Epithelial cell of proximal tubule (primary cell): ENCODE results near the gene MYL3. TPM values are rescaled to one million over a fixed set of nuclear protein-coding genes. Genes with fewer than 3 reads are reported as not detected.
A peak's percentile ranks its signal among the peaks of the same experiment; 100 is the strongest.
"Not testable (repeated sequence)": the region's sequence is repeated elsewhere in the genome, so short reads cannot be mapped to it uniquely, and the experiment has no call there.

Experiments used
- DNase-seq: peaks from one replicate; pipeline ENCODE4 v3.0.0-alpha.2; 2011; ENCODE audit warnings: low read depth
- H3K4me3 ChIP-seq: 2 replicates; pipeline ENCODE4 v1.5.1; 2011; ENCODE audit warnings: low read depth, mild to moderate bottlenecking, low read length
- total RNA-seq: library from RNA; depleted of rRNA; stranded (reverse); fragments of >200 nt; gene quantifications from 2 replicates; pipeline ENCODE4 v1.2.3, GENCODE V29; 2015
- TF ChIP-seq, protein P1 (sequence below): conservative IDR thresholded peaks from 2 replicates; pipeline ENCODE4 v1.5.1; 2012; ENCODE audit warnings: low read depth, mild to moderate bottlenecking, low read length

The MYL3 gene
- total RNA-seq, 1 donor from 2014 or later, result 4.2 TPM

DNA sequence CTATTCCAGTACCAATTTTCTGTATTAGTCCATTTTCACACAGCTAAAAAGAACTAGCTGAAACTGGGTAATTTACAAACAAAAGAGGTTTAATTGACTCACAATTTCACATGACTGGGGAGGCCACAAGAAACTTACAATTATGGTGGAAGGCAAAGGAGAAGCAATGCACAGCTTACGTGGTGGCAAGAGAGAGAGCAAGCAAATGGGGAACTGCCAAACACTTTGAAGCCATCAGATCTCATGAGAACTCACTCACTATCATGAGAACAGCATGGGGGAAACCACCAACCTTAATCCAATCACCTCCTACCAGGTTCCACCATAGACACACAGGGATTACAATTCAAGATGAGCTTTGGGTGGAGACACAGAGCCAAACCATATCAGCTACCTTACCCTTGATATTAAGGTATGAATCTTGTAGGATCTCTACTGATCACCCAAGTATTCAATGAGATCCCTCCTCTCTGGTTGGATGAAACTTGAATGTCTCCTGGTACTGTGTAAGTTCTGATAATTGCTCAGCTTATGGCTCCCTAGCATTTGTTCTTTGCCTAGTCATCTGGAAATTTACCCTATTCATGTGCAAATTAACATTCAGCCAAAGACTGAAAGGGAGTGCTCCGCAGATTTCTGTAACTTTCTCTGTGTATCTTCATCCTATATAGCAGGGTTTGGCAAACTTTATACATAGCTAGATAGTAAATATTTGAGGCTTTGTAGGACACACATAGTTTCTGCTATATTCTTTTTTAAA lies 38.9 kb downstream of the MYL3 start:
- no peak for DNase-seq
- no peak overlapping the region for H3K4me3 ChIP-seq
- TF ChIP-seq, protein P1, sequence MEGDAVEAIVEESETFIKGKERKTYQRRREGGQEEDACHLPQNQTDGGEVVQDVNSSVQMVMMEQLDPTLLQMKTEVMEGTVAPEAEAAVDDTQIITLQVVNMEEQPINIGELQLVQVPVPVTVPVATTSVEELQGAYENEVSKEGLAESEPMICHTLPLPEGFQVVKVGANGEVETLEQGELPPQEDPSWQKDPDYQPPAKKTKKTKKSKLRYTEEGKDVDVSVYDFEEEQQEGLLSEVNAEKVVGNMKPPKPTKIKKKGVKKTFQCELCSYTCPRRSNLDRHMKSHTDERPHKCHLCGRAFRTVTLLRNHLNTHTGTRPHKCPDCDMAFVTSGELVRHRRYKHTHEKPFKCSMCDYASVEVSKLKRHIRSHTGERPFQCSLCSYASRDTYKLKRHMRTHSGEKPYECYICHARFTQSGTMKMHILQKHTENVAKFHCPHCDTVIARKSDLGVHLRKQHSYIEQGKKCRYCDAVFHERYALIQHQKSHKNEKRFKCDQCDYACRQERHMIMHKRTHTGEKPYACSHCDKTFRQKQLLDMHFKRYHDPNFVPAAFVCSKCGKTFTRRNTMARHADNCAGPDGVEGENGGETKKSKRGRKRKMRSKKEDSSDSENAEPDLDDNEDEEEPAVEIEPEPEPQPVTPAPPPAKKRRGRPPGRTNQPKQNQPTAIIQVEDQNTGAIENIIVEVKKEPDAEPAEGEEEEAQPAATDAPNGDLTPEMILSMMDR, result no peak

DNA sequence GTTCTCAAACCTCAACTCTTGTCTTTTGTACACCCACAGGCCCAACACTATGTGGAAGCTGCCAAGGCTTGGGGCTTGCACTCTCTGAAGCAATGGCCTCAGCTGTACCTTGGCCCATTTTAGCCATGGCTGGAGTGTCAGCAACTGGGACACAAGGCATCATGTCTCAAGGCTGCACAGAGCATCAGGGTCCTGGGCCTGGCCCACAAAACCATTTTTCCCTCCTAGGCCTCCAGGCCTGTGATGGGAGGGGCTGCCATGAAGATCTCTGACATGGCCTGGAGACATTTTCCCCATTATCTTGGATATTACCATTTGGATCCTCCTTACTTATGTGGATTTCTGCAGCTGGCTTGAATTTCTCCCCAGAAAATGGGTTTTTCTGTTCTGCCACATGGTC lies 39.9 kb downstream of the MYL3 start:
- DNase-seq, H3K4me3 ChIP-seq: not testable (repeated sequence)

DNA sequence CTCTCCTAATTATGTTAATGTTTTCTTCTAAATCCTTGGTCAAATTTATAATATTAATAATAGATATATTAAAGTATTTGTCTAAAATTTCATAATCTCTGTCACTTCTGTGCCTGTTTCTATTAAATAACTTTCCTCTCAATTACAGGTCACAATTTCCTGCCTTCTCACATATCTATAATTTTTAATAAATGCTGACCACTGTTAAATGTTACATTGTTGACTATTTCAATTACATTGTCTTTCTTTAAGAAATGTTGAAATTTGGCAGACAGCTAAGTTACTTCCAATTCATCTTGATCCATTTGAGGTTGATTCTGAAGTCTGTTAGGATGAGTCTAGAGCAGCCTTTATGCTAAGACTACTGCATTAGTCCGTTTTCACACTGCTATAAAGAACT lies 41.7 kb downstream of the MYL3 start:
- TF ChIP-seq, protein P1, result no peak
- DNase-seq, result no peak
- H3K4me3 ChIP-seq, result no peak overlapping the region

DNA sequence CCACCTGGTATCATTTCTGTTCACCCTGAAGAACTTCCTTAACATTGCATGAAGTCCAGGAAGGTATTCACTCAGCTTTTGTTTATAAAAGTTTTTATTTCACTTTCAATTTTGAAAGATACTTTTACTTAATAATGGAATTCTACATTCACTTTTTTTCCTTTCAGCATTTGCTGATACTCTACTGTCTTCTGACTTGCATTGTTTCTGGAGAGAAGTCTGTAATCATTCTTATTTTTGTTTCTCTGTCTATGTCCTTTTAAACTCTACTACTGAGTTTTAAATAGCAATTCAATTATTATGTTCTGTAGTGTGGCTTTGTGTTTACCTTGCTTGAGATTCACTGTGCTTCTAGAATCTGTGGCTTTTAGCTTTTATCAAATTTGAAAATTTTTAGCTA lies 42.4 kb downstream of the MYL3 start:
- no peak for DNase-seq
- no peak overlapping the region for H3K4me3 ChIP-seq
- TF ChIP-seq, protein P1, result no peak

DNA sequence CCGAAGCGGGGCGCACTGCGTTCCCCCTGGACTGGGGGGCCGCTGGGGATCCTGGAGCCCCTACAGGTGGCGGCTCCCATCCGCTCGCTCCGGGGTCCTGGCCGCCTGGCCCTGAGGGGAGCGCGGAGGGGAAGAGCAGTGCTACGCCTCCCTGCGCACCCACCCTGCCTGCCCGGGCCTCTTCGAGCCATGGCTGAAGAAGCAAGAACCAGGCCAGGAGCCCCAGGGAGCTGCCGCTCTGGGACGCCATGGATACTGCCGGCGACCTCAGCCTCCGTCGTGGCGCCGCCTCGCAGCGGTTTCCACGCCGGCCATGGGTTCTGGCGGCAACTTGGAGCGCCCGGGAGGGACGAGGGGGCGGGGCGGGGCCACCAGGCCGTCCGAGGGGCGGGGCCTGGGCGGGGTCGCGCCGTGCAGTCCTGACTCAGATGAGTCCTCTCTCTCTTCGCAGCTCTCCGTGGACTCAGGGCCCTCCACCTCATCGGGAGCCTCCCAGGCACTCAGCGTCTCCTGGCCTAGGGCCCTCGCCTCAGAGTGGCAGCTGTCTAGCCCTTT lies 50.9 kb downstream of the MYL3 start:
- H3K4me3 ChIP-seq, result peak overlapping the region; percentile 27
- no peak for DNase-seq
- TF ChIP-seq, protein P1, result no peak

DNA sequence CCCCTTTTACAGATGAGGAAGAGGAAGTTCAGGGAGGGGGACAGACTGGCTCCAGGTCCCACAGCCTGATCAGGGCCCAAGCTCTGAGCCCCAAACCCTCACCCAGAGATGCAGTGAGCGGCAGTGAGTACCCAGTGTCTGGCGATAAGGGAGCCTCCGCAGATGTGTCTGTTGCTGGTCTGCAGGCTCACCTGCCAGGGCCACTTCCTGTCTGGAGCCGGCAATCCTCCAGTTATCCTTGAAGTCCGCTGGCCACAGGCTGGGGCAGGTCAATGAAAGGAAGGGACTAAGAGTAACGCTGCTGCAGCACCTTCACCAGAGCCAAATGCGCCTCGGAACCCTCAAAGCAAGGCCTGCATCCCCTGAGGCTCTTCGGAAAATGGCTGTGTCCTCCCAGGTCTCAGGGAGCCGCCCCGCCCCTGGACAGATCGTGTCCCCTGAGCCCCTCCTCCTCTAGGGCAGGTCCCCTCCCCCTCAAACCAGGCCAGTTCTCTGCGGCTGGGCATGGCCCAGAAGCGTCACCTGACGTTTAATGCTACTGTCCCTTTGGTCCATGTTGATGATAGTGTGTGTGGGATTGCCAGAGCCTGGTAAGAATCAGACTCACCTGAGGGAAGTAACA lies 51.5 kb downstream of the MYL3 start:
- DNase-seq, result no peak
- H3K4me3 ChIP-seq, result no peak overlapping the region
- TF ChIP-seq, protein P1, result no peak

DNA sequence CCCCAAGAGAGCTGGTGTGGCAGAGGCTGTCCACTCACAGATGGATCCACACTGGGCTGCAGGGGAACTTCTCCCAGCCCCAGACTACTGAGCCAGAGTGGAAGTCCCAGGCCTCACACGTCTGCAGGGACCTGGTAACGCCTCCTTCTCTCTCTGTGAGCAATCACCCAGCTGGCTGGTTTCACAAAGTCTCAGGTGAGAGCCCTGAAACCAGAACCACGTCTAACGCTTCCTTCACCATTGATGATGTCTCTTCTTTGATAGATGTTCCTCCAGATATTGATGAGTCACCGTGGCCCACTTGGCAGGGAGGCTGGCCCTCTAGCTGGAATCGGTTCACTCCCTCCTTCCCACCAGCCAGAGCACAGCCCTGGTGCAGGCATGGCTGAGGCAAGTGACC lies 54.5 kb downstream of the MYL3 start:
- not testable (repeated sequence) for H3K4me3 ChIP-seq, DNase-seq

Other genes with a start within 250 kb of the MYL3 start
- 9.0 and 17.8 TPM in 2 replicates for gene ALS2CL, start 169.8 kb downstream of the MYL3 start, total RNA-seq
- gene TMIE, start 162.1 kb downstream of the MYL3 start, total RNA-seq, result not detected in 2 replicates
- not detected in 2 replicates for gene PRSS50, start 145.6 kb downstream of the MYL3 start, total RNA-seq
- 1.2 and 11.5 TPM in 2 replicates for gene PTH1R, start 14.3 kb upstream of the MYL3 start, total RNA-seq
- gene CCDC12, start 113.3 kb upstream of the MYL3 start, total RNA-seq, result 41.9 and 60.3 TPM in 2 replicates
- gene NBEAL2, start 116.2 kb upstream of the MYL3 start, total RNA-seq, result 40.7 and 79.7 TPM in 2 replicates